T-helper 22 cell (primary cell): ENCODE measurements around the gene VSIR.

ENCODE experiments used
- DNase-seq: peaks from one replicate; pipeline ENCODE4 v3.0.0-alpha.2; 2020; ENCODE audit warnings: low read depth

The VSIR gene

DNA sequence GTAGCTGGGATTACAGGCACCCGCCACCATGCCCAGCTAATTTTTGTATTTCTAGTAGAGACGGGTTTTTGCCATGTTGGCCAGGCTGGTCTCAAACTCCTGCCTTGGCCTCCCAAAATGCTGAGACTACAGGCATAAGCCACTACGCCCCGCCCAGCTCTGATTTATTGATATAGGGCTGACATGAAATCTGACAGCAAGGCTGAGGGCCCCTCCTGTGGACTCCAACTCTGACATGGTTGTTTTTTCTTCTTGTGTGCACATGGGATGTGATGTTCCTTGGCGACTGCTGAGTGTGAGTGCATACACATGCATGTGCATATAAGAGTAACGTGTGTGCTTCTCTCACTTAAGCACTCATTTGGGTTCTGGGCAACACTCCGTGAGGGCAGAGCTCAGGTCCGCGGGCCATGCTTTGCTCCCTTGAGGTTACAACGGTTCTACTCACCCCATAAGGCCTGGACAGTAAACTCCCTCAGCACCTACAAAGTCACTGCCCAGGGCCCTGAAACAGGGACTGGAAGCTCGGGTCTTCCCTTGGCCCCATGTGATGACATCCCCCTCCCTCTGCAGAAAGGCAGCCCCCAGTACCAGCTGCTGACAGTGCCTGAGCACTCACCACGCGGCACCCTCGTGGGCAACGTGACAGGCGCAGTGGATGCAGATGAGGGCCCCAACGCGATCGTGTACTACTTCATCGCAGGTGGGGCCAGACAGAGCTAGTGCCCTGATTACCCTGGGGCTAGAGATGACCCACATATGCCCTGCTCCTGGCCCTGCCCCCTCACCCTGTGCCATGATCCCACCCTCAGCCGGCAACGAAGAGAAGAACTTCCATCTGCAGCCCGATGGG lies 33.6 kb upstream of the VSIR start:
- no peak for DNase-seq

DNA sequence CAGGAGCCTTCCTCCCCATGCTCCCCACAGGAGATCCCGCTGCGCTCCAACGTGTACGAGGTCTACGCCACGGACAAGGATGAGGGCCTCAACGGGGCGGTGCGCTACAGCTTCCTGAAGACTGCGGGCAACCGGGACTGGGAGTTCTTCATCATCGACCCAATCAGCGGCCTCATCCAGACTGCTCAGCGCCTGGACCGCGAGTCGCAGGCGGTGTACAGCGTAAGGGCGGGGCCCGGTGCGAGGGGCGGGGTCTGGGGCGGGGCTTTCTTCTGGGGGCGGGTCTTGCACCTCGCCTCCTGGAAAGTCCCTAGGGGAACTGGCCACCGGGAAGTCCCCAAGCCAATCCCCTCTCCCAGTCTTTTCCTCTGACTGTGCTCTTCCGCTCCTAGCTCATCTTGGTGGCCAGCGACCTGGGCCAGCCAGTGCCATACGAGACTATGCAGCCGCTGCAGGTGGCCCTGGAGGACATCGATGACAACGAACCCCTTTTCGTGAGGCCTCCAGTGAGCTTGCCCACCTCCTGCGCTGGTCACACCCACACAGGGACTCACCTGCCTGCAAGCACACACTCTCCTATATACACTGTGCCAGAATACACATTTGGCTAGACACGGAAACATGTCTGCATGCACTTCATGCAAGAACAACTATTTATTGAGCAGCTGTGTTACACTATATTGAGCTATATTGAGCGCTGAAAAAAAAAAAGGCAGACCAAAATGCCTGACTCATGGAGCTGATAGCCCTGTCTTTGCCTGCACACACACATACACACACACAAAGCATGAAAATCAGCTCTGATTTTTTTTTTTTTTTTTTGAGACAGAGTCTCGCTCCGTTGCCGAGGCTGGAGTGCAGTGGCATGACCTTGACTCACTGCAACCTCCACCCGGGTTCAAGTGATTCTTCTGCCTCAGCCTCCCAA lies 32.7 kb upstream of the VSIR start:
- DNase-seq, result no peak

DNA sequence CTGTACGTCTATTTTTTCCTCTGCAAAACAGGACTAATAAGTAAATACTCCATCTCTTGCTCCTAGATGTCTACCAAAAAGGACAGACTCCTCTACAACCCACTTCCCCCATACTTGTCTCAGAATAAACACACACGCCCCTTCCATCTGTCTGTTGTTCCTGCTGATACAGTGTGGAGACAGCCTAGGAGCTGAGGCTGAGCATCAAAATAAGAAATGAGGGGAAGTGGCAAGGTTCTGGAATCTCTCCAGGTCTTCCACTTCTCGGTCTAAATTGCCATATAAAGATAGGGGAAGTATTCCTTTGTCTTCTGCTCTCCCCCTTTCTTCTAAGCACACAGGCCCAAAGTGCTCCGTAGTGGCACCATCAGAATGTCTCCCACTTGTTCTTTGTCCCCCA lies 30.8 kb upstream of the VSIR start:
- no peak for DNase-seq

DNA sequence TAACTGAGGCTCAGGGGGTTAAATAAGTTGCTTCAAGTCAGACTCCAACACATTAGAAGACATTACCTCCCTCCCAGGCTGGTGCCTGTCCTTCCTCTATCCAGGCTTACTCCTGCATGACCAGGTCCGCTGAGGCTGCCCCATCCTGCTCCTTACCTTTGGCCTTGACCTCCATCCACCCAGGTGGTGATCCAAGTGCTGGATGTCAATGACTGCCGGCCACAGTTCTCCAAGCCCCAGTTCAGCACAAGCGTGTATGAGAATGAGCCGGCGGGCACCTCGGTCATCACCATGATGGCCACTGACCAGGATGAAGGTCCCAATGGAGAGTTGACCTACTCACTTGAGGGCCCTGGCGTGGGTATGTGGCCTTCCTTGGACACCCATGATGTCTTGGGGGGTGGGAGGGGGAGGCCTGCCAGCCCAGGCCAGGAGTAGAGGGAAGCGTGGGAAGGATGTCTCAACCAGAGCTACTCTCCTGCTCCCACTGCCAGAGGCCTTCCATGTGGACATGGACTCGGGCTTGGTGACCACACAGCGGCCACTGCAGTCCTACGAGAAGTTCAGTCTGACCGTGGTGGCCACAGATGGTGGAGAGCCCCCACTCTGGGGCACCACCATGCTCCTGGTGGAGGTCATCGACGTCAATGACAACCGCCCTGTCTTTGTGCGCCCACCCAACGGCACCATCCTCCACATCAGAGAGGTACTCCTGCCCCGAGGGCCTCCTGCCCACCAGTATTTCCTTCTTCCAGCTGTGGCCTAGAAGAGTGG lies 29.6 kb upstream of the VSIR start:
- no peak for DNase-seq

DNA sequence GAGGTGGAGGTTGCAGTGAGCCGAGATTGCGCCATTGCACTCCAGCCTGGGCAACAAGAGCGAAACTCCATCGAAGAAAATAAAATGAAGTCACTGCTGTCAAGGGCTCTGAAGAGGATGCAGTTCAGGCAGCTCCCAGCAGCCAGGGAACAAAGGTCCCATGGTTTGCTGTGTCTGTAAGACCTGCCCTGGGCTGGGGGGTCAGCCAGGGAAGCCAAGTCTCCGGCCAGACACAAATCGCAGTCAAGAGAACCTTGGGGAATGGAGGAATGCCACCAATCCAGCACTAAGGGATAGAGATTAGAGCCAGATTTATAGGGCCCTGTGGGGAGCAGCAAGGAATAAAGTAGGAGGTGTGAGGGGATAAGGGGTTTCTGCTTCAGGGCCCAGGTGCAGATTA lies 28.9 kb upstream of the VSIR start:
- DNase-seq, result no peak

DNA sequence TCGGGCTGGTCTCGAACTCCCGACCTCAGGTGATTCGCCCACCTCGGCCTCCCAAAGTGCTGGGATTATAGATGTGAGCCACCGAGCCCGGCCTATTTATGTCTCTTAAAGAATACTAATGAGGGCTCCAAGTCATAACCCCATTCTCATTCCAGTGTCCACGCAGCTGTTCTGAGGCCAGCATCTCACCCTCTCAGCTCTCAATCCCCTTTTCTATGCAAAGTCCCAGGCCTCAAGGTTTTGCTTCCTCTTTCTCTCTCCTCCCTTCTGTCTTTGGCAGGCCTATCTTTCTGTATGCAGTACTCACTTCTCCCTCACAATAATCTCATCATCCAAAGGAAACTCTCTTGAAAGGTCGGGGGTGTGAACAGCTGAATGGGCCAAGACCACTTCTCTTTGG lies 28.0 kb upstream of the VSIR start:
- no peak for DNase-seq

DNA sequence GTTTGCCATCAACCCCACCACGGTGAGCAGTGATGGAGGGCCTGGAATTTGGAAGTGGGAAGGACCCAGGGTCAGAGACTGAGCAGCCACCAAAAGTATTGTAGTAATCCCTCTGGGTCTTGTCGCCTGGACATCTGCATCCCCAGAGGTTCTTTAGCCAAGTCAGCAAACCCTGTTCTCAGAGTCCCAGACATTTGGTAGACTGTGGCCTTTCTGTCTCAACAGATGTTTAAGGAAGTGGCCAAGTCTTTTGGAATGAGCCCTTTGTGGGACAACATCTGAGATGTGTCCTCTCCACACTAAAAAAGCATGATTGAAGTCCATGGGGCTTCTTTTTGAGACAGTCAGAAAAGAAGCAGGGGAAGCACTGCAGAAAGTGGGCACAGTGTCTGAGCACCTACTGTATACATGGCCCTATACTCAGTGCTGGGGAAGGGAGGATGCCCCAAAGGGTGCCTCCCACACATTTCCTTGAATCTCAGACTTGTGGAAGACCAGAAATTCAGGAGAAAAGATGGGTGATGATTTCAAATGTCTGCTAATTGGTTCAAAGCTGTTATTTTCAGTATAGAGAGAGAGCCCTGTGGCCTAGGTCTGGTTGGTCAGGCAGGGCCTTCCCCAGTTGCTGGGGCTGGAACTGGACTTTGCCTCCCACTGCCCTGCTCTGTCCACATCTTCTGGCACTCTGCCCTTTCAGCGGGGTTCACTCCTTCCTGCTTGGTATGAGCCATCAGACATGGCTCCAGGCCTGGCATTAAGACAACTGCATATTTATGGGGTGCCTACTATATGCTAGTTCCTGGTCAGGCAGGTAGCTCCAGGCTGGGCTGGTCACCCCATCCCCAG lies 26.5 kb upstream of the VSIR start:
- DNase-seq, result no peak

DNA sequence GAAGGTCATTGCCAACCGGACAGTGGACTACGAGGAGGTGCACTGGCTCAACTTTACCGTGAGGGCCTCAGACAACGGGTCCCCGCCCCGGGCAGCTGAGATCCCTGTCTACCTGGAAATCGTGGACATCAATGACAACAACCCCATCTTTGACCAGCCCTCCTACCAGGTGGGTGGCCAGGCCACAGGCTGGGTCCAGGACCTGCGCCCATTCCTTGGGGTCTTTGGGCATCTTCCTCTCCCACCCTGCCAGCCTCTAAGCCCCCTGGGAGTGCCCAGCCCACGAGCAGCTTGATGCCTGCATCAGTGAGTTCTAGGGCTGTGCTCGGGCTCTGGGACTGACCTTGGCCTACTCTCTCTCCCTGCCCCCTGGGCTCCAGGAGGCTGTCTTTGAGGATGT lies 25.8 kb upstream of the VSIR start:
- no peak for DNase-seq

DNA sequence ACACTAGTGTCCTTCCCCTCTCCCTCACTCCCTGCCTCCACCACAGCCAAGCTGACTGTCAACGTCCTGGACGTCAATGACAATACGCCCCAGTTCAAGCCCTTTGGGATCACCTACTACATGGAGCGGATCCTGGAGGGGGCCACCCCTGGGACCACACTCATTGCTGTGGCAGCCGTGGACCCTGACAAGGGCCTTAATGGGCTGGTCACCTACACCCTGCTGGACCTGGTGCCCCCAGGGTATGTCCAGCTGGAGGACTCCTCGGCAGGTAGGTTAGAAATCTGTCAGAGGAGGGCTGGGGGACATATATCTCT lies 24.9 kb upstream of the VSIR start:
- DNase-seq, result no peak

DNA sequence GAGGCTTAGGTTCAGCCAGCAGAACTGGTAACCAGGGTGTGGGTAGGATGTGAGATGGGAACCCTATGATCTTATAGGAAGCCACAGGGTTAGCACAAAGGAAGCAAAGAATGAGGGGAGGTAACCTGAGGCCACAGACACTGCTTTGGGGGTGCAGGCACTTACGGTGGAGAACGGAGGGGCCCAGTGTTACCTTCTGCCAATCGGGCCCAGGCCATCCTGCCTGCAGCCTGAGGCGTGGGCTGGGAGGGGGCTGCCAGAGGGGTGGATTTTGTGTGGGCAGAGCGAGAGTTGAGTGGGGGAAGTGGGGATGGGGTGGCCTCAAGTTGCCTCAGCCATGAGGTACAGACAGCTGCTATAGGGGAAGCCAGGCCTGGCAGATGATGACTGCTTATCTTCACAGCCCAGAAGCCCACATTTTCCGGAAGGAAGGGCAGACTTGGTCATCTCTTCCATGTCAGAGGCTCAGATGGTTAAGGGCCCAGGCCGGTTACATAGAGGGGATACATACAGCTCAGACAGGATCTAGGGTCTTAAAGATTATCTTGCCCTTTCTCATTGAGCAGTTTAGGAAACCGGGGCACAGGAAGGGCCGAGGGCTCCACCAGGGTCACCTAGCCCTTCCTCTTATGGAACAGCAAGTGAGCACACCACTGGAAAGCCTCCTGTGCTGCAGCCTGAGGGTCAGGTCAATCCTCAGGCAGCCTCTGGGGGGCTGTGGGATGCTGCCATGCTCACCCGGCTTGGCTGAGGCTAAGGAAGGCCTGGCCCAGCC lies 24.4 kb upstream of the VSIR start:
- DNase-seq, result no peak

DNA sequence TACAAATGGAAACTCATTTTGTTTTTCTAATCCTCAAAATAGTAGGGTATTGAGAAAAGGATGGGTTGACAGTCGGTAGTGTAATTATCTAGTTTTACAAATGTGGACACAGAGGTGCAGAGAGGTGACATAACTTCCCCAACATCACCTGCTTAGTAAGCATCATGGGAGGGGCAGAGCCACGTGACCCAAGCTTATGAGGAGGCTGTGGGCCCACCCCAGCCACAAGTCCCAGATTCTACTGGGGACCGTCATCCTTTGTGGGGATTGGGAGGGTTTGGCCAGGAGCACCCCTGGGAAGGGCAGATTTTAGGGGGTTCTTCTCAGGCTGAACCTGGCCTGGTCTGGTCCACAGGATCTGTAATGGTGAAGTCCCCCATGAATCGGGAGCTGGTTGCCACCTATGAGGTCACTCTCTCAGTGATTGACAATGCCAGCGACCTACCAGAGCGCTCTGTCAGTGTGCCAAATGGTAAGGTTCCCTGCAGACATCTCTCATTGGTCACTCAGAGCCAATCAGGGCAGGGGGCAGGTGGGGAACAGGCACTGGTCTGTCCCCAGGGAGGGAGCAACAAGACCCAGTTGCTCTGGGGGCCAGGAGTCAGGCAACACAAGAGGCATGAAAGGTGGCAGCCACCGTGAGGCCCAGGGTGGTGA lies 23.6 kb upstream of the VSIR start:
- no peak for DNase-seq

DNA sequence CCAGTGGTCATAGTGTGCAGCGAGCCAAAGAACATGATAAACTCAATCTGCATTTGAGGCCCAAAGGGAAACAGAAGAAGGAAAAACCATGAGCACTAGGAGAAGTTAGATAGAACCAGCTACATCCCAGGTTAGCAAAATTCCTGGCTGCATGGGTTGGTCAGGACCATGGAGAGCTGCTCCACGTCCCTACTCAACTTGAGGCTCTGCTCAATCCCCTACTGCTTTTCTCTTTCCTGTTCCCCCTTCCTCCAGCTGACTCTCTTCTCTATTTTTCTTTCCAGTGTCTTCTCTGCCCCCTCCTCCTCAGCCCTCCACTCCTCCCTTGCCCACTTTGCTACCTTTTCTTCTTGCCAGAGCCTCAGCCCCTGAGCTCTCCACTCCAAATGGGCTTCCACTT lies 21.9 kb upstream of the VSIR start:
- no peak for DNase-seq

DNA sequence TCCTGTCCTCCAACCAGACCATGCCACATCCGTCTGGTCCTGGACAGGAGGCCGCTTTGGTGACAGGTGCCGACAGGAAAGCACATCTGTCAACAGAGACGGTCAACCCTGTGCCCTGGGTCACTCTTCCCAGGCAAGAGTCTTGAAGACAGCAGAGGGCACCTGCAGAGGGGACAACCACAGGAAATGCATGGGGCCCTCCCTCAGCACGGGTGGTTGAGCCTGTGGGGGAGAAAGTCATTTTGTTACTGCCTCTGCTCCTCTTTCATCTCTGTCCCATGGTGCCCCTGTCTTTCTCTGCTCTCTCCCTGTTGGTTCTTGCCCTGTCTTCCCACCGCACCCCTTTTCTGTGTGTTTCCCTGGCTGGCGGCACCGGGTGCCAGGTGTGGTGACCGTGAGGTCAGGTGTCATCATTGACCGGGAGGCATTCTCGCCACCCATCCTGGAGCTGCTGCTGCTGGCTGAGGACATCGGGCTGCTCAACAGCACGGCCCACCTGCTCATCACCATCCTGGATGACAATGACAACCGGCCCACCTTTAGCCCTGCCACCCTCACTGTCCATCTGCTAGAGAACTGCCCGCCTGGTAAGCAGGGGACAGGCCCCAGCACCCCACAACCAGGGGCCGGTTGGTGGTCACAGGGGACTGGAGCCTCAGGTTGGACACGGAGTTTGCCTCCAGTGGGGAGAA lies 17.6 kb upstream of the VSIR start:
- no peak for DNase-seq

DNA sequence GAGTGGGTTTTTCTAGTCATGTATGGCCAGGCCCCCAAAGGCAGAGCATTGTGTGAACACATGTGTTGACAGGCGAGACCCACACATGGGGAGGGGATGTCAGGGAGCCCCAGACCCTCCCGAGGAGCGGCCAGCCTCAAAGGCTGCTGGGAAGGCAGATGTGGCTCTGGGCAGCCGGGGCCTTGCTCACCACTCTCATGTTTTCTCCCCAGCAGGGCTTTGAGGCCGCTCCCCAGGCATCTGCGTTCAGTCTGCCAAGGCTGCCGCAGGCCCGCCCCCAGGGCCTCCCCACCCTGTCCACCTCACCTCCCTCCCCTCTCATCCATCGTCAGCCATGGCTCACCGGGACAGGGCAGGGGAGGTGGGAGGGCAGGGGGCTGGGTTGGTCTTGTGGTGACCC lies 16.6 kb upstream of the VSIR start:
- DNase-seq, result no peak

DNA sequence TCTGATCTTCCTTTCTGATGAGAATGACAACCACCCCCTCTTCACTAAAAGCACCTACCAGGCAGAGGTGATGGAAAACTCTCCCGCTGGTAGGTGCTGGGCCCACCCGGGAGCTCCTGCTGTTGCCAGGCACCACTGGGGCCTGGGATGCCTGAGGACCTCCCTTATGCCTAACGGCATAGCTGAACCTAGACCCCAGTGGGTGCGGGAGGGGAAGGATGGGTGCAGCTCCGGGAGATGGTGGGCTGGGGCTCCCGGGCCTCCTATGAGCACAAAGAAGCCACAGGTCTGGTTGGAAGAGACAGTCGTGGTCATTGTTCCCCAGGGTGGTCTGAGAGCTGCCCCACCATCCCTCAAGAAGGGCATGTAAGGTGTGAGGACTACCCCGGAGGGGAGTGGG lies 15.6 kb upstream of the VSIR start:
- no peak for DNase-seq

DNA sequence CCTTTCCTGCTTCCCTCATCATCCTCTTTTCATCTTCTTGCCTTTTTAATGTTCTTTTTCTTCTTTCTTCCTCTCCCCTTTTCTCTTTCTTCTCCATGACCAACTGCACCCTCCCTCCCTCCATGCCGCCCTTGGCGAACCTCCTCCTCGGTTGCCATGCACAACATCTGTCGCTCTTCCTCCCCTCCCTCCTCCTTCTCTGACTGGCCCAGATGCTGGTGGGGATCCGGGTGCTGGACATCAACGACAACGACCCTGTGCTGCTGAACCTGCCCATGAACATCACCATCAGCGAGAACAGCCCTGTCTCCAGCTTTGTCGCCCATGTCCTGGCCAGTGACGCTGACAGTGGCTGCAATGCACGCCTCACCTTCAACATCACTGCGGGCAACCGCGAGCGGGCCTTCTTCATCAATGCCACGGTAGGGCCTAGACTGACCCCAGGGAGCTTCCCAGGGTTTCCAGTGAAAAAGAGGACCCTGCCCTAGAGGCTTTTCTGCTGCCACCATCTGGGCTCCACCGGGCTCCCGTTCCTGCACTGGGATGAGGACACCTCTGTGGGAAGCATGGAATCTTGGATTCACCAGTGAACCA lies 11.5 kb upstream of the VSIR start:
- no peak for DNase-seq

DNA sequence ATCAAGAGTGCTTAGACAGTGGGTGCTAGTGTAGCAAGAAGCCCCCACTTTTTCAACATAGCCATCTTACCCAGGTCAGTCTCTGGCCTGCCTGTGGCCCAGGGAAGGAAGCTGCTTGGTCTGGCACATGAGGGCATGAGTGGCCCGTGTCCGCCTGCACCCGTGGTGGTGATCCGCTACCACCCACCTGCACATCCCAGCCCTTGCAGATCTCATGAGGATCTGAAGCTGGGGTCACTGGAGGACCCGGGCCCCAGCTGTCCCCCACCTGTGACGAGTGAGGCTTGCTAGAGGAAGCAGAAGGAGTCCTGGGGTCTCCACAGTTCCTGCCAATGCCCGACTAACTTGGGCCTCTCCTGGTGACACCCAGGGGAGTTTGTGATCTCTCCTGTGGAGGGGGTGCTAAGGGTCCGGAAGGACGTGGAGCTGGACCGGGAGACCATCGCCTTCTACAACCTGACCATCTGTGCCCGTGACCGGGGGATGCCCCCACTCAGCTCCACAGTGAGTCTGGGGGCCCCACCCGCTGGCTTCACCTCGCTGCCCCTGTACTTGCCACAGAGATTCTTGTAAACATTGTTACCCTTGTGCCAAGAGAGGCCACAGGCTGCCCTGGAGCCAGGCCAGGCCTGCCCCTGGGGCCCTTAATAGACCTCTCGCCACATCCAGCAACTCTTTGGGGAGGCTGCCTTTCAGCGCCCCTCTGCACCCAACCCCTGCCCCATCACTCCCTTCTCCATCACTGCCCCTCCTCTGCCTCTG lies 10.8 kb upstream of the VSIR start:
- no peak for DNase-seq

DNA sequence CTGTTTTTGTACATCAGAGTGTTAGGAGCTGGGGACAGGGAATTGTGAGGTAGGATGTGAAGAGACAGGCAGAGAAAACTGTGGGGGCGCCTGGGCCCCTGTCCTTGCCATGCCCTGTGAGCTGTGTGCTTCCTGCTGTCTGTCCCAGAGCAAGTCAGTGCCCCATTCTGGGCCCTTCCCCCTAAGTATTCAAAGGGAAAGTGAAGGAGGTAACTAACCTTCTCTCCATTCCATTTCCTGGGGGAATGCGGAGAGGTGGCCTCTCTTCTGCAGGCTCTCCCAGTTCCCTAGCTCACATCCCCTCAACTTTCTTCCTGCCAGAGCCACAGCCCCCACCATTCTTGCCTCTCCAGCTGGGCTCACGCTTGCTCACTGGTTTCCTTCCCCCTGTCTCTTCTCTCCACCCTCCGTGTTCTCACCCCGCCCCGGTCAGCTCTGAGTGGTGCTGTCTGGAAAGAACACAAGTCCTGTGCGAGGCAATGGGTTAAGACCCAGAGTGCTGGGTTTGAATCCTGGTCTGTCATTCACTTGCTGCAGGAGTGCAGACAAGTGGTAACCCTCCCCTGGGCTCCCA lies 9.7 kb upstream of the VSIR start:
- no peak for DNase-seq
